SK-N-DZ (cell line): ENCODE results near the gene TBC1D3E. TPM values are rescaled to one million over a fixed set of nuclear protein-coding genes. Genes with fewer than 3 reads are reported as not detected.
"Not testable (repeated sequence)": the region's sequence is repeated elsewhere in the genome, so short reads cannot be mapped to it uniquely, and the experiment has no call there.

Experiments used
- DNase-seq: peaks from one replicate; pipeline ENCODE4 v3.0.0-alpha.2; 2015; ENCODE audit warnings: low spot score
- polyA plus RNA-seq, 2 experiments: library from polyadenylated mRNA; depleted of rRNA; stranded (reverse); fragments of >200 nt; gene quantifications; 2 replicates each; pipeline ENCODE4 v1.2.3, GENCODE V29; 2014
- small RNA-seq, 2 experiments: library from RNA; depleted of rRNA; stranded (forward); fragments of <200 nt; gene quantifications; one replicate each; pipeline ENCODE3, GENCODE V24; 2014

Gene TBC1D3E
- polyA plus RNA-seq (2014; cell fraction: cytosol; rRNA removed), result not detected in 2 replicates
- polyA plus RNA-seq (2014; cell fraction: nucleus; rRNA removed), result 0.12 TPM in 1 of 2 replicates, not detected in the other

DNA sequence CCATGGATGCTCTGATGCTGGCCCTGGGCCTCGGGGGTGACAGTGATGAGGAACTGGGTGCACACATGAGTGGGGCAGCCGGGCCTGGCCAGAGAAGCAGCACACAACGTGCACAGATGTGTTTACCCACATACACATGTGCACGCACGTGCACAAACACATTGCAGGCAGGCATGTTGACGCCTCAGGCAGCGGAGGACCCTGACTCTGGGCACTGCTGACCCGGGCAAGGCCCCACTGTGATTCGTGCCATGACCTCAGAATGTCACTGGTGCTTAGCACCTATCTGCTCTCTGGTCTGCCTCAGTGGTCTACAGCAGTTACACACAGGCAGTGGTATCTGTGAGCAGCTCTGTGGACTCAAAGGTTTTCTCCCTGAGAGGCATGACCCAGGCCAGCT is at the start of gene TBC1D3E:
Gene TBC1D3E, plus strand, starts transcription at position 301 of the 400 bp plus-strand sequence. CDS start 1,545 bp downstream, outside the sequence.
- not testable (repeated sequence) for DNase-seq

DNA sequence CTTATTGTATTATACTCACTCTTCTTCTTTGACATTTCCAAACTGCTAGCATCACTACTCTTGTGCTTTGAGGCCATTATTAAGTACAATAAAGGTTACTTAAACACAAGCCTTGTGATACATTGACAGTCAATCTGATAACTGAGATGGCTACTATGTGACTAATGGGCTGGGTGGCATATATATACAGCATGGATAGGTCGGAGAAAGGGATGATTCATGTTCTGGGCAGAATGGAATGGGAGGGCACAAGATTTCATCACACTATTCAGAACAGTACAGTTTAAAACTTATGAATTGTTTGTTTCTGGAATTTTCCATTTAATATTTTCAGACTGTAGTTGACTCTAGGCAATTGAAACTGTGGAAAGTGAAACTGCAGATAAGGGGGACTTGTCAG is 40.4 kb upstream of the TBC1D3E start:
- not testable (repeated sequence) for DNase-seq

DNA sequence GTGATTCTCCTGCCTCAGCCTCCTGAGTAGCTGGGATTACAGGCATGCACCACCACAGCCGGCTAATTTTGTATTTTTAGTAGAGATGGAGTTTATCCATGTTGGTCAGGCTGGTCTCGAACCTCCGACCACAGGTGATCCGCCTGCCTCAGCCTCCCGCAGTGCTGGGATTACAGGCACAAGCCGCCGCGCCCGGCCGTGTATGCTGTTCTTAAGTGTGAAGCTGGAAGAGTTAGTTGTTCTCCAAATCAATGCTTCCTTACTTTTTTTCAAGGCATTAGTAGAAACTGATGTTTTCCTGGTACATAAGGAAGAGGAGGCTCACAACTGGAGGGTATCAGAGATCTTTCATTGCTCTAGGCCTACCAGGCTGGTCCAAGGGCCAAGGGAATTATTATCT is 39.6 kb upstream of the TBC1D3E start:
- DNase-seq, result not testable (repeated sequence)

DNA sequence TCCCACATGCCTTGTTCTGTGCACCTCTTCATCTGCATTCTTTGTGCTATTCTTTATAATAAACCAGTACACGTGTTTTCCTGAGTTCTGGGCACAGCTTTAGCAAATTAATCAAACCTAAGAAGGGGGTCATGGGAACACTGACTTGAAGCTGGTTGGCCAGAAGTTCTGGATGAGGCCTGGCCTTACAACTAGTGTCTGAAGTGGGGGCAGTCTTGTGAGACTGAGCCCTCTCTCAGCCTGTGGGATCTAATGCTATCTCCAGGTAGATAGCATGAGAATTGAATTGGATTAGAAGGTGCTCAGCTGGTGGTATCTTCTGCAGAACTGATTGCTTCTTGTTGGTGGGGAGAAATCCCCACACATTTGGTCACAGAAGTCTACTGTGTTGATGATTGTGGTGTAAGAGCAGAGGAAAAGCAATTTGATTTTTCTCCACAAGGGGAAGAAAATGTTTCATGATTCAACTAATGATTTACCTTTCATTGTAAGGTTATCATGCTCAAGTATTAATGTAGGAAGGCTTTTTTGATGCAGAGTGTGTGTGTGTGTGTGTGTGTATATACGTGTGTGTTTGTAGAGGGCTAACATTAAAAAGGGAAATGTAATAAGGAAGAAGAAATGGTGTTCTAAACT is 33.6 kb upstream of the TBC1D3E start:
- DNase-seq, result not testable (repeated sequence)

- not testable (repeated sequence) for DNase-seq
These were observed 28.5 kb upstream of the TBC1D3E start for GRCh38 chr17:38099262-38099661.

DNA sequence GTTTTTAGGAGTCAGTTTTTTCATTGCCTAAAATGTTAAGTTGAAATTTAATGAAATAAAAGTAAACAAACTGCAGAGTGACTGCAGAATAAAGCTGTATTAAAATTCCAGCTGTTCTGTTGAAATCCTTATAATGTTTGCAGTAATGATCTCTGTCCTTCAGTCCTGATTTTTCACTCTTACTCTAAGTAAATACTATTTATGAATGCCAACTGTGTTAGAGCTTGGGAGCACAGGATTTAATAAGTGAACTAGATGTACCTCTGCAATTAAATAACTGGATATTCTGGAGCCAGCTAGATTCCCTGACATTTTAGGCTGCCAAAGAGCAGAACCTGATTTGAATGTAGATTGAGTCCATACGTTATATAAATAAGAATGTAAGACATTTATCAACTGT is 7.9 kb upstream of the TBC1D3E start:
- not testable (repeated sequence) for DNase-seq

DNA sequence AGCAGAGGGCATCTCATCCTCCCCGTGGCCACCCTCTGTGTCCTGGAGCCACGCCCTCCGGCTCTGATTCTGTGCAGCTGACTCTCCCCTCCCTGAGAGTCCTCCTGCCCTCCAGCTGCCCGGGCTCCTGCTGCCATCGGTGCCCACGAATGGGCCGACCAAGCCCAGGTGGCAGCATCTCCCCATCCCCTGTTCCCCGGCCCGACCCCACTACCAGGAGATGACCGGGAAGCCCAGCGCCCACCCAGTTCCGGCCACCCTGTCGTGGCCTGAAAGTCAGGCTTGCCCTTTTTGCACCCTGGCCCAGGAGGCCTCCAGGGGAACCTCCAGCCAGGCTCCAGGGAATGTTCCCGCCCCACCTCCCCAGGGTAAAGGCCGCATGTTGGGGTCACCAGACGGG is 7.1 kb downstream of the TBC1D3E start:
- not testable (repeated sequence) for DNase-seq

Small RNA genes lying within 50 kb of the gene (small RNA-seq; reads per million reads assigned to genes)
- gene RF00019 (0 reads per million in 2 experiments), gene RNA5SP526 (0 reads per million in 2 experiments)
